H1 (cell line): Measurements from ENCODE around the gene SLC30A9. TPM values are rescaled to one million over a fixed set of nuclear protein-coding genes. Genes with fewer than 3 reads are reported as not detected.

Experiments
- BRCA1 ChIP-seq: IDR thresholded peaks from 2 replicates; pipeline ENCODE4 v1.6.1; 2012; ENCODE audit warnings: low read depth, low read length, improper control_type of control experiment
- TBP ChIP-seq: IDR thresholded peaks from 2 replicates; pipeline ENCODE4 v1.6.1; 2011; ENCODE audit warnings: low read depth, low read length, improper control_type of control experiment
- polyA plus RNA-seq, 7 experiments: library from polyadenylated mRNA; depleted of rRNA in 3 of 7; stranded (reverse) in 5 of 7; unstranded in 2 of 7; fragments of >200 nt in 5 of 7; fragments of 200-250 nt in 2 of 7; gene quantifications; 1 replicate in 5 of 7; 2 replicates in 1 of 7; 4 replicates in 1 of 7; pipeline versions ENCODE4 v1.2.1 to v1.2.3, GENCODE V29; 2011 to 2013; ENCODE audit warnings: missing spikeins in 2 of 7, mixed read lengths in 2 of 7
- total RNA-seq: library from RNA; stranded (reverse); fragmentation: NEBNext Ultra II Directional; extraction: Animal tissue kit (Norgen Biotek cat#: 25700); gene quantifications from 2 replicates; pipeline ENCODE4 v1.2.1, GENCODE V29; 2021

SLC30A9 gene
- total and polyA plus RNA-seq, 2 of the 8 experiments (the other 6 are each of a cell fraction or from before 2014, with no cell fraction given): 41.2 to 67.2 TPM

GRCh38 chr4:42104521-42104920 lies 114.2 kb downstream of the SLC30A9 start (continued):
- no peak for TF ChIP-seq TBP
- TF ChIP-seq BRCA1: no peak
